Measurements from ENCODE around the gene ATG16L2.

DNA sequence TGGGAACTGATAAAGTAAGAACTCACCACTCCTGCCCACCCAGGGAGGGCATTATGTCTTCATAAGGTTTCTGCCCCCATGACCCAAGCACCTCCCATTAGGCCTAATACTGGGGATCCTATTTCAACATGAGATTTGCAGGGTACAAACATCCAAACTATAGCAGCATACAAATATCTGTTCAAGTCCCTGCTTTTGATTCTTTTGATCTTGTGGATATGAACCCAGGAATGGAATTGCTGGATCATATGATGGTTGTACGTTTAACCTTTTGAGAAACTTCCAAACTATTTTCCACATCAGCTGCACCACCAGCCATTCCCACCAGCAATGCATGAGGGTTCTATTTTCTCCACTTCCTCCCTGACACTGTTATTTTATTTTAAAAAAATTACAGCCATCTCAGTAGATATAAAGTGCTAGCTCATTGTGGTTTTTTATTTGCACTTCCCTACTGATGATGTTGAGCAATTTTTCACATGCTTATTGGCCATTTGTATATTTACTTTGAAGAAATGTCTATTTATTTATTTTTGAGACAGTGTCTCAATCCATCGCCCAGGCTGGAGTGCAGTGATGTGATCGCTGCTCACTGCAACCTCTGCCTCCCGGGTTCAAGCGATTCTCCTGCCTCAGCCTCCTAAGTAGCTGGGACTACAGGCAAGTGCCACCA, 7.1 kb upstream of the ATG16L2 start:
- TF ChIP-seq POLR2A (conservative IDR thresholded peaks at IDR 0.05) (no peak), EP300 (IDR thresholded peaks at IDR 0.05; ENCODE audit: low read length) (no peak)
- TF ChIP-seq, protein P1, sequence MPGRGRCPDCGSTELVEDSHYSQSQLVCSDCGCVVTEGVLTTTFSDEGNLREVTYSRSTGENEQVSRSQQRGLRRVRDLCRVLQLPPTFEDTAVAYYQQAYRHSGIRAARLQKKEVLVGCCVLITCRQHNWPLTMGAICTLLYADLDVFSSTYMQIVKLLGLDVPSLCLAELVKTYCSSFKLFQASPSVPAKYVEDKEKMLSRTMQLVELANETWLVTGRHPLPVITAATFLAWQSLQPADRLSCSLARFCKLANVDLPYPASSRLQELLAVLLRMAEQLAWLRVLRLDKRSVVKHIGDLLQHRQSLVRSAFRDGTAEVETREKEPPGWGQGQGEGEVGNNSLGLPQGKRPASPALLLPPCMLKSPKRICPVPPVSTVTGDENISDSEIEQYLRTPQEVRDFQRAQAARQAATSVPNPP (IDR thresholded peaks at IDR 0.05; ENCODE audit: borderline replicate concordance, insufficient read depth, insufficient read length), result no peak

Data from K562 (cell line).